ENCODE results near the gene CHRNA5. TPM values are rescaled to one million over a fixed set of nuclear protein-coding genes. Genes with fewer than 3 reads are reported as not detected.
A peak's percentile ranks its signal among the peaks of the same experiment; 100 is the strongest.
"Not testable (repeated sequence)": the region's sequence is repeated elsewhere in the genome, so short reads cannot be mapped to it uniquely, and the experiment has no call there.

CHRNA5 gene
- total RNA-seq (ENCODE audit: low replicate concordance): 1.1 and 1.6 TPM in 2 replicates

DNA sequence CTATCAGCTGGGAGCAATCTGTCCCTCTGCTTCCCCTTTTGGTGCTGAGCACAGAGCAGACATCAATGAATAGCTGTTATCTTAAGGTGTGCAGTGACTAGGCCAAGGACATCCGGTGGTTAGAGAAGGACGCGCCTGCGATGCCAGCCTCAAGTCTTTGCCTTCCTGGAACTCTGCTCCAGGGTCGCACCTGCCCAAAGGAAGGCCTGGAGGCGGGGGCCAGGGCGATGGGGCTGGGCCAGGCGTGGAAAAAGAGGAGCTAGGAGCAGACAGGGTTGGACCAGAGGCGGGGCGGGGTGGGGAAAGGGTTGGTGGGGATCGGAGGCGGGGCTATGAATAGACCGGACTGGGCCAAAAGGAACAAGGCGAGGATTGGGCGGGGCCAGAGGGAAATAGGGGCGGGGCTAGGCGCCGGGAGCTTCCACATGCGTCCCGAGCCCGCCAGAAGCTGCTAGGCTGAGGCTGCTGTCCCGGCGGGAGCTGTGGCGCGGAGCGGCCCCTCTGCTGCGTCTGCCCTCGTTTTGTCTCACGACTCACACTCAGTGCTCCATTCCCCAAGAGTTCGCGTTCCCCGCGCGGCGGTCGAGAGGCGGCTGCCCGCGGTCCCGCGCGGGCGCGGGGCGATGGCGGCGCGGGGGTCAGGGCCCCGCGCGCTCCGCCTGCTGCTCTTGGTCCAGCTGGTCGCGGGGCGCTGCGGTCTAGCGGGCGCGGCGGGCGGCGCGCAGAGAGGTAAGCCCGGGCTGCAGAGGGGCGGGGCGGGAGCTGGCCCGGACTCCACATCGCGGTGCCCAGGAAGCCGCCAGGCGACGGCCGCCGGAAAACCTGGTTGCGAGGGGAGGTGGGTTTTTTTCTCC is at the start of gene CHRNA5:
Gene CHRNA5, plus strand, starts transcription at position 424 of the 854 bp plus-strand sequence. Its CDS starts 200 bp downstream, at position 624.
- TF ChIP-seq, protein P1, sequence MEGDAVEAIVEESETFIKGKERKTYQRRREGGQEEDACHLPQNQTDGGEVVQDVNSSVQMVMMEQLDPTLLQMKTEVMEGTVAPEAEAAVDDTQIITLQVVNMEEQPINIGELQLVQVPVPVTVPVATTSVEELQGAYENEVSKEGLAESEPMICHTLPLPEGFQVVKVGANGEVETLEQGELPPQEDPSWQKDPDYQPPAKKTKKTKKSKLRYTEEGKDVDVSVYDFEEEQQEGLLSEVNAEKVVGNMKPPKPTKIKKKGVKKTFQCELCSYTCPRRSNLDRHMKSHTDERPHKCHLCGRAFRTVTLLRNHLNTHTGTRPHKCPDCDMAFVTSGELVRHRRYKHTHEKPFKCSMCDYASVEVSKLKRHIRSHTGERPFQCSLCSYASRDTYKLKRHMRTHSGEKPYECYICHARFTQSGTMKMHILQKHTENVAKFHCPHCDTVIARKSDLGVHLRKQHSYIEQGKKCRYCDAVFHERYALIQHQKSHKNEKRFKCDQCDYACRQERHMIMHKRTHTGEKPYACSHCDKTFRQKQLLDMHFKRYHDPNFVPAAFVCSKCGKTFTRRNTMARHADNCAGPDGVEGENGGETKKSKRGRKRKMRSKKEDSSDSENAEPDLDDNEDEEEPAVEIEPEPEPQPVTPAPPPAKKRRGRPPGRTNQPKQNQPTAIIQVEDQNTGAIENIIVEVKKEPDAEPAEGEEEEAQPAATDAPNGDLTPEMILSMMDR (IDR thresholded peaks at IDR 0.05; ENCODE audit: insufficient read depth, low read length): no peak
- H3K4me3 ChIP-seq (ENCODE audit: low read depth, low read length): peak within 1 kb of the TSS; percentile 74
- peak; percentile 66 for DNase-seq (ENCODE audit: low read depth)

GRCh38 chr15:78520035-78520434 is 45.3 kb upstream of the CHRNA5 start:
- not testable (repeated sequence) for DNase-seq (ENCODE audit: low read depth); H3K4me3 ChIP-seq (ENCODE audit: low read depth, low read length)

- TF ChIP-seq, protein P1 (IDR thresholded peaks at IDR 0.05; ENCODE audit: insufficient read depth, low read length): no peak
These were observed 41.1 kb upstream of the CHRNA5 start for GRCh38 chr15:78524230-78524629.

GRCh38 chr15:78527325-78527724 is 38.0 kb upstream of the CHRNA5 start:
- no peak overlapping the region for H3K4me3 ChIP-seq (ENCODE audit: low read depth, low read length)
- no peak for DNase-seq (ENCODE audit: low read depth)
- TF ChIP-seq, protein P1 (IDR thresholded peaks at IDR 0.05; ENCODE audit: insufficient read depth, low read length): no peak

More at GRCh38 chr15:78524230-78524629, 41.1 kb upstream of the CHRNA5 start:
- no peak overlapping the region for H3K4me3 ChIP-seq (ENCODE audit: low read depth, low read length)
- no peak for DNase-seq (ENCODE audit: low read depth)

GRCh38 chr15:78533331-78533730 is 32.0 kb upstream of the CHRNA5 start:
- no peak overlapping the region for H3K4me3 ChIP-seq (ENCODE audit: low read depth, low read length)
- DNase-seq (ENCODE audit: low read depth): no peak
- TF ChIP-seq, protein P1 (IDR thresholded peaks at IDR 0.05; ENCODE audit: insufficient read depth, low read length): no peak

GRCh38 chr15:78536134-78536533 is 29.2 kb upstream of the CHRNA5 start:
- TF ChIP-seq, protein P1 (IDR thresholded peaks at IDR 0.05; ENCODE audit: insufficient read depth, low read length): no peak
- no peak overlapping the region for H3K4me3 ChIP-seq (ENCODE audit: low read depth, low read length)
- peak; percentile 22 for DNase-seq (ENCODE audit: low read depth)

GRCh38 chr15:78537266-78537905 is 27.9 kb upstream of the CHRNA5 start:
- no peak overlapping the region for H3K4me3 ChIP-seq (ENCODE audit: low read depth, low read length)
- TF ChIP-seq, protein P1 (IDR thresholded peaks at IDR 0.05; ENCODE audit: insufficient read depth, low read length): no peak
- peak; percentile 65 for DNase-seq (ENCODE audit: low read depth)

Measured in fibroblast of the aortic adventitia (primary cell).